ENCODE results near the gene LCORL.
A peak's percentile ranks its signal among the peaks of the same experiment; 100 is the strongest.

The LCORL gene

GRCh38 chr4:17823871-17824669, 197.5 kb downstream of the LCORL start:
- DNase-seq: no peak

DNA sequence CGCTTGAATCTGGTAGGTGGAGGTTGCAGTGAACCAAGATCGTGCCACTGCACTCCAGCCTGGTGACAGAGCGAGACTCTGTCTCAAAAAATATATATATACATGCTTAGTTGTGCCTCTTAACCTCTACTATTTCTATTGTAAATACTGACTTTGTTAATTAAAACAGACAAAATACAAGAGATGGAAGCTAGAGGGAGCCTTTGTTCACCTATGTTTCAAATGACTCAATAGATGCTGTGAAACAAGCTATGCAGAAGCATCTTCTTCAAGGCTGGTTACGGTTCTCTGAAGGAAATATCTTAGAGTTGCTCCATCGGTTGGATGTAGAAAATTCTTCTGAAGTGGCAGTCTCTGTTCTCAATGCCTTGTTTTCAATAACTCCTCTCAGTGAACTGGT, 204.5 kb downstream of the LCORL start:
- DNase-seq: no peak

DNA sequence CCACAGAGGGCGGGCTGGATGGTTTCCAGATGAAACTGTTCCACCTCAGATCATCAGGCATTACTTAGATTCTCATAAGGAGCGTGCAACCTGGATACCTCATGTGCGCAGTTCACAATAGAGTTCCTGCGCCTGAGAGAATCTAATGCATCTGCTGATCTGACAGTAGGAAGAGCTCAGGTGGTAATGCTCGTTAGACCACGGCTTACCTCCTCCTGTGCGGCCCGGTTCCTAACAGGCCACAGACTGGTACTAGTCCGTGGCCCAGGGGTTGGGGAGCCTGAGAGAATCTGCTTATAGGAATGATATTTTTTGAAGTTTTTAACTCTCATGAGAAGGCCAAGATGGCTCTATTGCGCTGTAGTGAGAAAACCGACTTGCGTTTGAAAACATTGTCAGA, 205.4 kb downstream of the LCORL start:
- no peak for DNase-seq

DNA sequence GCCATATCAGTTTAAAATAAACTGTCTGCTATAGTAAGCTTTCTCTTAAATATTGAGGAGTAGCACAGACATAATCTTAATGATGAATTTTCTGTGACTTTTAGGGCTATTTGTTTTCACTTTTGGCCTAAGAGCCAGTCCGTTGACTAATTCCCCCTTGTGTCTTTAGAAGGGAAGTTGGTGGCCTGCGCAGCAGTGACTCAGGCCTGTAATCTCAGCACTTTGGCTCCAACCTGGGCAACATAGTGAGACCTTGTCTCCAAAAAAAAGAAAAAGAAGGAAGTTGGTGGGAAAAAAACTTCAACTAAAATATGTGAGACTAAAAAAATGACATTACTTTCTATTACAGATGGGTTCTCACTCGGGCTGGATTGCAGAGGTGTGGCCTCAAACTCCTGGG, 207.4 kb downstream of the LCORL start:
- DNase-seq: no peak

DNA sequence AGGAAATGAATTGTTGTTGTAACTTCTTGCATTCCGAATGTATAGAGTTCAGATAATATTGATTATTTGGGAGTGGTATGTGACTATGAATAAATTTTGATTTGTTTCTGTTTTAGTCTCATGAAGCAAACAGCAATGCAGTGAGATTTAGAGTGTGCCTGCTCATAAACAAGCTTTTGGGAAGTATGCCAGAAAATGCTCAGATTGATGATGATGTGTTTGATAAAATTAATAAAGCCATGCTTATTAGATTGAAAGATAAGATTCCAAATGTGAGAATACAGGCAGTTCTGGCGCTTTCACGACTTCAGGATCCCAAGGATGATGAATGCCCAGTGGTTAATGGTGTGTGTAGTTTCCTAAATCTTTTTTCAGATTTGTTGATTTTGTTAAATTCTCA, 208.8 kb downstream of the LCORL start:
- no peak for DNase-seq

DNA sequence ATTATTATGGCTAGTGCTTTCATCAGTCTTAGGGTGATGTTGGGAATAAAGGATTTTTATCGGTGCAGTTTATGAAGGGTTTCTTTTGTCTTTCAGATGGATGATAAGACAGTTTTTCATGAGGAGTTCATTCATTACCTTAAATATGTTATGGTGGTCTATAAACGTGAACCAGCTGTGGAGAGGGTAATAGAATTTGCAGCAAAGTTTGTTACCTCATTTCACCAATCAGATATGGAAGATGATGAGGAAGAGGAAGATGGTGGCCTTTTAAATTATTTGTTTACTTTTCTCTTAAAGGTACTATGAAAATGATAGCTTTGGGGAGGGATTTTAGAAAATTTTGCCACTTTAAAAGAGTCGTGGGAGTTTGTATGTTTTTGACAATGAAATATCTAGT, 209.4 kb downstream of the LCORL start:
- no peak for DNase-seq

DNA sequence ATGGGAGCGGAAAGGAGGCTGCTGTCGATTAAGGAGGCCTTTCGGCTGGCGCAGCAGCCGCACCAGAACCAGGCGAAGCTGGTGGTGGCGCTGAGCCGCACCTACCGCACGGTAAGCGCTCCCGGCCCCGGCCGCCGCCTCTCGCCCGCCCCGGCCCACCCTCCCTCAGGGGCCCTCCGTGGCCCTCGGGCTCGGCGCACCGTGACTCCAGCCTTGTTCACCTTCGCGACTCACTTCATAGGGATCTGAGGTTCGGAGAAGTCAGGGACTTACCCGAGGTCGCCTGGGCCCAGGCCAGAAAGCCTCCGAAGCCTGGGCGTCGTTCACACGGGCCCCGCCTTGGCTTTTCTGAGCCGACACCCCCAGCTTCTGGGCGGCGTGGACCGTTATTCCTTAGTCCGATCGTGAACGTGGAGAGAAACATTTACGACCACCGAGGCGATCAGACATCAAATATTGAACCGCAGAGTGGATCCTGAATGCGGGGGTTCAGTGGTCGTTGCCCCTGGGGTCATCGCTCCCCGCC, 210.4 kb downstream of the LCORL start:
- peak; percentile 4 for DNase-seq

DNA sequence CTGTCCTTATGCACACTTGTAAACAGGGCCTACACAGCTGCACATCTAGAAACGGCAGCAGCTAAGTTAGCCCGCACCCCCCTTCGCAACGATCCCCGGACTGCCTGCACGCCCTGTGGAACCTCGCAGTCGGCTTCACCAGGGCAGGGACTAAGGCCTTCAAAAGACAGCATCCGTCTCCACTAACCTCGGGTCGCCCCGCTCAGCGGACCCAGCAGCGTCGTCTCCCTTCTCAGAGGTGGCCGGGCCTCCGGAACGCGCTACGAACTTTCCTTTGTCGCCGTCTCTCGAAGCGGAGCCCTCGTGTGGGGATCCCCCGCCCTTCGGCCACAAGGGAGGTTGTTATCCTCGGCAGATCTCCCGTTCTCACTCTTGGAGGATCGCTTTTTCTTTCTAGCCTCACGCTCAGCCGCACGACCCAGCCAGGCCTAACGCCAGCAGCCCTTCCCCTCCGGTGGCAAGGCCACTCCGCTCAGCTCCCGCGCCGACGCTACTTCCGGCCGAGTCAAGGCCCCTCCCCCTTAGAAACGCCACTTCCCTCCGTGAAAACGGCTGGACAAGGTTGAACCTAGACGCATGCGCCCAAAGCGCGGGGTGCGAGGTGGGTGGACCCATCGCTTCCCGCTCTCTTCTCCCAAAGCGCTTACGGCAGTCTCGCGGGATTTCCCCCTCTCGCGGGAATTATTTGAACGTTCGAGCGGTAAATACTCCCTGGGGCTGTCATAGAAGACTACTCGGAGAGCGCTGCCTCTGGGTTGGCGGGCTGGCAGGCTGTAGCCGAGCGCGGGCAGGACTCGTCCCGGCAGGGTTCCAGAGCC, 211.1 kb downstream of the LCORL start, which contains the start of the genes DCAF16 and NCAPG:
DCAF16 (minus strand) TSS at position 498 of the 818 bp plus-strand sequence. CDS start 6,616 bp downstream, outside the sequence.
NCAPG (plus strand) TSS at position 720 of the 818 bp plus-strand sequence. CDS start 99 bp downstream, outside the sequence.
- peak; percentile 98 for DNase-seq

DNA sequence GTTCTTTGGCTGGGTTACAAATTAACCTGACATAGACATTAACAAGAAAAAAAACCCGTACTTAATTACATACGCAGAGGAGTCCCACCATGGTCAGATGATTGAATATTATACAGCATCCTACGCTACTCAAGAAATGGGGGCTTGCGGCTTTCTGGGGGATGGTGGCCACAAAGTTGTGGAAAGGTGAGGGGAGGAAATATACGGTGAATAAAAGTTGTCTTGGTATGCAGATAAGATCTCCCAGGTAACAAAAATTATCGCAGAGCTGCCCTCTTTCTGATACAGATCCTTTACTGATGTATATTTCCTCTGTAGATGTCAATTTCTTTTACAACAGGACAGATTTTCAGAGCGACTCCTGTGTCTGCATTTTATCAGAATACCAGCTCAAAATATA, 211.9 kb downstream of the LCORL start:
- DNase-seq: no peak

GRCh38 chr4:17807446-17807845, 214.1 kb downstream of the LCORL start:
- no peak for DNase-seq

DNA sequence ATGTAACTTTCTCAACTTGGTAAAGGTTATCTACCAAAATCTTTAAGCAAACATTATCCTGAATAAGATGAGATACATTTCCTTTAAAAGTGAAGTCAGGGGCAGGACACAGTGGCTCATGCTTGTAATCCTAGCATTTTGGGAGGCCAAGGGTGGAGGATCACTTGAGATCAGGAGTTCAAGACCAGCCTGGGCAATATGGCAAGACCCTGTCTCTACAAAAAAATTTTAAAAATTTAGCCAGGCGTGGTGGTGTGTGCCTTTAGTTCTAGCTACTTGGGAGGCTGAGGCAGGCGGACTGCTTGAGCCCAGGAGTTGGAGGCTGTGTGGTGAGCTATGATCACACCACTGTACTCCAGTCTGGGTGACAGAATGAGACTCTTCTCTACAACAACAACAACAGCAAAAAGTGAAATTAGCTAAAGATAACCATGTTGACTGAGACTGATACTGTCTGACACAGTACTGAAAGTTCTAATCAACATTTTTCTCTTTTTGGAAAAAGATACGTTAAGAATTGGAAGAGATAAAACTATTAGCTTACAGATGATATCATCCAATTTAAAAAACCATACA, 215.9 kb downstream of the LCORL start:
- DNase-seq: no peak

- DNase-seq: no peak
These were observed 223.7 kb downstream of the LCORL start for GRCh38 chr4:17797808-17798207.

DNA sequence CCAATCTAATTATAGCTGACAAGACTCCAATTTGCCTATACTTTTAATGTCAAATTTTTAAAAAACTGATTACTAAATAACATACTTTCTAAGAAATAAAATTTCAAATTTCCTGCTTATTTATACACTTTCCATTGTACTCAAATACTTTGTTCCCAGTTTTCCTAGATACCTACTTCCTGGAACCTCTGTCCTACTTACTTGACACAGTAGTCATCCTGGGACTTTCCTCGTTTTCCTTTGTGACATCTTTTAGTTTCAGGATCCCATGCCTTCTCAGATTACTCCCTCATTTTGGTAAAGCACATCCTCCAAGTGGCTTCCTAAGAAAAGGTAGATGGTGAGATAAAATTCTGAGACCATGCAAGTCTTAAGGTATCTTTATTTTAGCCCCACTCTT, 226.8 kb downstream of the LCORL start:
- no peak for DNase-seq

All from T-helper 9 cell (primary cell).